CD4-positive, alpha-beta T cell treated with Interleukin-4 for 1 hour (primary cell): ENCODE results near the gene TBCD.
"Not testable (repeated sequence)": the region's sequence is repeated elsewhere in the genome, so short reads cannot be mapped to it uniquely, and the experiment has no call there.

ENCODE experiments used
- DNase-seq, 2 donors: peaks; one replicate each; pipeline ENCODE4 v3.0.0-alpha.2; 2020 to 2022

Gene TBCD

GRCh38 chr17:82960419-82961271 is 208.8 kb downstream of the TBCD start:
- DNase-seq = no peak

GRCh38 chr17:82961366-82962162 is 209.7 kb downstream of the TBCD start:
- no peak for DNase-seq

- DNase-seq = no peak
Measured at GRCh38 chr17:82962163-82962720, 210.4 kb downstream of the TBCD start.

- DNase-seq = peak; percentile 31 to 67
Measured at GRCh38 chr17:82963104-82963950, 211.5 kb downstream of the TBCD start.

GRCh38 chr17:82964451-82964850 is 212.6 kb downstream of the TBCD start:
- not testable (repeated sequence) for DNase-seq

- DNase-seq = no peak
Measured at GRCh38 chr17:82964851-82965341, 213.0 kb downstream of the TBCD start.

GRCh38 chr17:82965371-82965770 is 213.5 kb downstream of the TBCD start:
- no peak for DNase-seq

- no peak for DNase-seq
Measured at GRCh38 chr17:82966415-82966814, 214.6 kb downstream of the TBCD start.

GRCh38 chr17:82967268-82968032 is 215.6 kb downstream of the TBCD start:
- DNase-seq = no peak

GRCh38 chr17:82968033-82968841 is 216.4 kb downstream of the TBCD start:
- not testable (repeated sequence) for DNase-seq

GRCh38 chr17:82970067-82970466 is 218.2 kb downstream of the TBCD start:
- no peak for DNase-seq

GRCh38 chr17:82970818-82971590 is 219.1 kb downstream of the TBCD start:
- peak in 1 of 2 donors; percentile 9 for DNase-seq

- no peak for DNase-seq
Measured at GRCh38 chr17:82972836-82973372, 221.0 kb downstream of the TBCD start.

GRCh38 chr17:82973456-82974135 is 221.7 kb downstream of the TBCD start:
- DNase-seq = no peak

- no peak for DNase-seq
Measured at GRCh38 chr17:82974136-82974952, 222.5 kb downstream of the TBCD start.

GRCh38 chr17:82976982-82977488 is 225.2 kb downstream of the TBCD start:
- no peak for DNase-seq

GRCh38 chr17:82977606-82978005 is 225.7 kb downstream of the TBCD start:
- no peak for DNase-seq
